PFSK-1 (cell line): Measurements from ENCODE around the gene LRRC59.
A peak's percentile ranks its signal among the peaks of the same experiment; 100 is the strongest.

Source experiments
- FOXP2 ChIP-seq: optimal IDR thresholded peaks from 2 replicates; pipeline ENCODE3; 2011; ENCODE audit warnings: borderline replicate concordance, control low read depth, inconsistent platforms; ENCODE audit not compliant: insufficient read depth; ENCODE audit errors: extremely low read length, extremely low read depth
- POLR2AphosphoS5 ChIP-seq: IDR thresholded peaks from 2 replicates; pipeline ENCODE4 v1.6.1; 2012; ENCODE audit warnings: low read depth, mild to moderate bottlenecking, control low read depth, low read length, moderate library complexity
- REST ChIP-seq, 2 experiments: IDR thresholded peaks; 2 replicates each; pipeline versions ENCODE4 v1.6.1 to v1.8.0; 2011 to 2012; ENCODE audit warnings: low read depth in 2 of 2, low read length in 2 of 2, control low read depth in 1 of 2, inconsistent platforms in 1 of 2, mild to moderate bottlenecking in 1 of 2, moderate library complexity in 1 of 2; ENCODE audit not compliant: insufficient read depth in 1 of 2
- SIN3A ChIP-seq: IDR thresholded peaks from 2 replicates; pipeline ENCODE4 v1.6.1; 2012; ENCODE audit warnings: mild to moderate bottlenecking, low read length, moderate library complexity, borderline replicate concordance; ENCODE audit not compliant: insufficient read depth
- TAF1 ChIP-seq: IDR thresholded peaks from 2 replicates; pipeline ENCODE4 v1.6.1; 2012; ENCODE audit warnings: low read length, control low read depth, borderline replicate concordance; ENCODE audit not compliant: insufficient read depth

The LRRC59 gene

DNA sequence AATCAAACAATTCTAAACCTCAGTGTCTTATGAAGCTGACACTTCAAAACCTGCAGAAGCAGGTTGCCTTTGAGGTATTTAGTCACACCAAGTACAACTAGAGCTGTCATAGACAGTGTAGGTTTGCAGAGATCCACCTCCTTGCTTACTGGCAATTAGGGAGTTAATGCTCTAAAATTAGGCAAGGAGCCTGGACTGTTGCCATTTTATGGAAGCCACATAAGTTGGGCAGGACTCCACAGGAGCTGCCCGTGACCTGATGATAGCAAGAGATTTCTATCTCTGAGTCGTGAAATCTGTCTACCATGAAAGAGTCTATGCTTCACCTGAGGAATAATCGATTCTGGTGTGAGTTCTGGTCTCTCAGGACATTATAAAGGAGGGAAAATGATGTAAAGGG is 15.4 kb downstream of the LRRC59 start:
- TF ChIP-seq POLR2AphosphoS5, result no peak
- TF ChIP-seq TAF1, result no peak
- no peak for TF ChIP-seq FOXP2
- no peak for TF ChIP-seq SIN3A
- no peak for TF ChIP-seq REST (IDR thresholded peaks at IDR 0.05; ENCODE audit: insufficient read depth in 1 of 2, low read depth in 2 of 2, low read length in 2 of 2)

GRCh38 chr17:50381260-50381815 is 16.0 kb downstream of the LRRC59 start:
- no peak for TF ChIP-seq TAF1
- TF ChIP-seq REST (IDR thresholded peaks at IDR 0.05; ENCODE audit: insufficient read depth in 1 of 2, low read depth in 2 of 2, low read length in 2 of 2), result no peak
- TF ChIP-seq POLR2AphosphoS5, result 0 out of 2 replicates have a peak, but pooled peaks have one; percentile 15

DNA sequence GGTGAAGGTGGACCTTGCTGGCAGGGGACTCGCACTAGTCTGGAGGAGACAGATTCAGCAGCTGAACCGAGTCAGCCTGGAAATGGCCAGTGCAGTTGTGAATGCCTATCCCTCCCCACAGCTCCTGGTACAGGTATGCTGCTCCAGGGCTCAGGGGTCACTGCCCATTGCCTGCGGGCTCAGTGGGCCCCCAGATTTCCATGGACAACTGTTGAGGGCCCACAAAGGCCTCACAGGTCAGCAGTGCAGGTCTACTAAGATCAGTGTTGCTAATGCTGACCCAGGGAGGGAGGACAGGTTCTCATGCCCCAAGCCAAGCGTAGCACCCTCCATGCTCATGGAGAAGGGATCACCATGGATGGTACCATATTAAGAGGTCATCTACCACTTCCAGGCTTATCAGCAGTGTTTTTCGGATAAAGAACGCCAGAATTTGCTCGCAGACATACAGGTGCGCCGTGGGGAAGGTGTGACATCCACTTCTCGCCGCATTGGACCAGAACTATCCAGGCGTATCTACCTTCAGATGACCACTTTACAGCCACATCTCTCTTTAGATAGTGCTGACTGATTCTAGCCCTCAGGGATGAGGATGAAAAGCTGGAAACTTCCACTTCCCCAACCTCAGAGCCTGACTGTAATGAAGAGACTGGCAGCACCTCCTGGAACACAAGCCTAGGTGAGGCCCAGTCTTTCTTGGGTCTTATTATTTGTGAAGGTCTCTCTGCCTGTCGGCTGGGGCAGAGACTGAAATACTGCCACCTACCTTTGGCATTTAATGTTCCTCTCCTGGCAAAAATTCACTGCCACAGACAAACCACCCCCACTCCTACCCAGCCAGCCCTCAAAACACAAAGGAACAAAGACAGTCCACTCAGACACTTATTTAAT is 16.7 kb downstream of the LRRC59 start:
- TF ChIP-seq FOXP2, result no peak
- TF ChIP-seq TAF1, result no peak
- TF ChIP-seq REST (IDR thresholded peaks at IDR 0.05; ENCODE audit: insufficient read depth in 1 of 2, low read depth in 2 of 2, low read length in 2 of 2), result no peak
- TF ChIP-seq POLR2AphosphoS5, result peak; percentile 52; the same call in 1 of the 2 replicates

DNA sequence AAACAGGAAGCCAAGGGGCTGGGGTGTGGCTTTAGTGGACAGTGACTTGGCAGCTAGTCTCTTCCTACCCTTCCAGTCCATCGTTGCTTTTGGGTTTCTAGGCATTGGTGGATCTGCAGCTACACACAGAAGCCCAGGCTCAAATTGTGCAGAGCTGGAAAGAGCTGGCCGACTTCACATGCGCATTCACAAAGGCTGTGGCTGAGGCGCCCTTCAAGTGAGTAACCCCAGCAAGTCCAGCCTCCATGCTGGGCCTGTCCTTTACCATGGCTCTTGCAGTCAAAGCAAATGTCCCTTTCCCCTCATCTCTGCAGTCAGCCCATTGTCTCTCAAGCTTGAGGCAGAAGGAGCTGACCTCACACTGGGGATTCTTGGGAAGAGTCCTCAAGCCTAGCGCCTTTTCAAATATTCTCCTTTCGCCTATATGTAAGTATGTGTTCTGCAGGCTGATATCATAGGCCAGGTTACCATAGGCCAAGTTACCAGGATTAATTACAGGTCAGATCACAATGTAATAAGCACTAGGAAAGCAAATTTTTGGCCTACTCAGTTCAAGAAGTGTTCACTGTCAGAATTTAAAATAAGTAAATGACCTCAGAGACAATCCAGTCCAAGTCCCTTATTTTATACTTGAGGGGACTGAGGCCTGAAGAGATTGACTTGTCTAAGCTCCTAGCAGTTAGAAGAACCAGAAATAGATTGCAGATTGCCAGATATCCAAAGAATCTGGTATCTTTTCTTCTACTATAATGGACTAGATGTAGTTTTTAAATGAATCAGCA is 17.8 kb downstream of the LRRC59 start:
- TF ChIP-seq TAF1 (no peak), POLR2AphosphoS5 (no peak), REST (IDR thresholded peaks at IDR 0.05; ENCODE audit: insufficient read depth in 1 of 2, low read depth in 2 of 2, low read length in 2 of 2) (no peak), SIN3A (no peak), FOXP2 (no peak)
